H1 (cell line): ENCODE data around the gene ANK2. TPM values are rescaled to one million over a fixed set of nuclear protein-coding genes. Genes with fewer than 3 reads are reported as not detected.
A peak's percentile ranks its signal among the peaks of the same experiment; 100 is the strongest.

Experiments
- CTCF ChIA-PET: fragments of 300-600 bp; sonication (Branson Sonifier 250); formaldehyde crosslinking; loops from one replicate; lab custom pipeline; 2021; ENCODE audit not compliant: partially characterized antibody; lab: Charles Lee
- POLR2A ChIA-PET: fragments of 300-600 bp; sonication (Branson Sonifier 250); formaldehyde crosslinking; loops from one replicate; lab custom pipeline; 2021; ENCODE audit warnings: inconsistent platforms; ENCODE audit not compliant: partially characterized antibody; lab: Charles Lee
- DNase-seq, 2 experiments: peaks; one replicate each; pipeline versions ENCODE4 v3.0.0 to v3.0.0-alpha.2; 2010 to 2022; ENCODE audit warnings: low spot score in 2 of 2, low read depth in 1 of 2, mixed read lengths in 1 of 2
- FAIRE-seq: peaks from 2 replicates; lab custom pipeline; 2011; peaks lifted over from hg19 to GRCh38; lab: Jason Lieb, UNC
- H2AFZ ChIP-seq: 2 replicates; pipeline ENCODE4 v1.8.1; 2012; ENCODE audit warnings: low read length, inconsistent platforms
- H2AK5ac ChIP-seq: 2 replicates; pipeline ENCODE4 v1.6.1; 2013; ENCODE audit warnings: low read depth, low read length
- H2BK120ac ChIP-seq: replicated peaks from 2 replicates; pipeline ENCODE3; 2013; ENCODE audit warnings: low read depth, low read length, inconsistent platforms
- H2BK12ac ChIP-seq: 2 replicates; pipeline ENCODE4 v1.6.1; 2013; ENCODE audit warnings: low read depth, low read length
- H2BK15ac ChIP-seq: 2 replicates; pipeline ENCODE4 v1.6.1; 2013; ENCODE audit warnings: low read length
- H2BK20ac ChIP-seq: 2 replicates; pipeline ENCODE4 v1.6.1; 2013; ENCODE audit warnings: low read length
- H2BK5ac ChIP-seq: 2 replicates; pipeline ENCODE4 v1.6.1; 2013; ENCODE audit warnings: low read depth, low read length
- H3K14ac ChIP-seq: 2 replicates; pipeline ENCODE4 v1.6.1; 2013; ENCODE audit warnings: inconsistent platforms; ENCODE audit not compliant: insufficient read length
- H3K18ac ChIP-seq: 2 replicates; pipeline ENCODE4 v1.6.1; 2013; ENCODE audit warnings: low read length; ENCODE audit errors: extremely low read depth
- H3K23ac ChIP-seq: 2 replicates; pipeline ENCODE4 v1.6.1; 2013; ENCODE audit warnings: inconsistent platforms; ENCODE audit not compliant: insufficient read length
- H3K23me2 ChIP-seq: 2 replicates; pipeline ENCODE4 v1.6.1; 2013; ENCODE audit warnings: low read depth, low read length
- H3K27ac ChIP-seq: 2 replicates; pipeline ENCODE4 v1.6.1; 2011; ENCODE audit warnings: low read depth, low read length, inconsistent platforms
- H3K27me3 ChIP-seq, 4 experiments: replicated peaks in 1 of 4; 1 replicate in 1 of 4; 2 replicates in 3 of 4; pipeline versions ENCODE4 v1.6.1 to v1.8.1; 2011 to 2013; ENCODE audit warnings: low read length in 3 of 4, mild to moderate bottlenecking in 3 of 4, inconsistent platforms in 2 of 4, mixed read lengths in 2 of 4, moderate library complexity in 1 of 4; ENCODE audit not compliant: control insufficient read depth in 3 of 4, insufficient read depth in 3 of 4; ENCODE audit errors: extremely low read depth in 1 of 4
- H3K36me3 ChIP-seq, 4 experiments: 2 replicates each; pipeline versions ENCODE4 v1.6.1 to v1.8.1; 2011 to 2013; ENCODE audit warnings: mild to moderate bottlenecking in 4 of 4, low read length in 3 of 4, moderate library complexity in 2 of 4, control low read depth in 1 of 4, inconsistent platforms in 1 of 4; ENCODE audit not compliant: insufficient read depth in 4 of 4, control insufficient read depth in 2 of 4
- H3K4ac ChIP-seq: replicated peaks from 2 replicates; pipeline ENCODE3; 2013; ENCODE audit warnings: low read length, low read depth, mixed read lengths, inconsistent platforms; ENCODE audit not compliant: insufficient read length
- H3K4me1 ChIP-seq, 4 experiments: replicated peaks in 1 of 4; 1 replicate in 1 of 4; 2 replicates in 3 of 4; pipeline versions ENCODE4 v1.6.1 to v1.8.1; 2011 to 2013; ENCODE audit warnings: low read length in 3 of 4, inconsistent platforms in 2 of 4, mixed read lengths in 1 of 4; ENCODE audit not compliant: insufficient read depth in 4 of 4, control insufficient read depth in 3 of 4
- H3K4me2 ChIP-seq, 2 experiments: 2 replicates each; pipeline versions ENCODE4 v1.6.1 to v1.8.1; 2011 to 2013; ENCODE audit warnings: low read depth in 2 of 2, low read length in 2 of 2, control low read depth in 1 of 2, inconsistent platforms in 1 of 2, mild to moderate bottlenecking in 1 of 2; ENCODE audit not compliant: insufficient read depth in 1 of 2
- H3K4me3 ChIP-seq, 4 experiments: fragments of 200-600, 300-600 bp in 1 of 4; sonication (generic), shearing (Covaris generic), sonication (Bioruptor Twin) in 1 of 4; 2 replicates each; pipeline versions ENCODE4 v1.5.1 to v1.8.1; 2011 to 2016; ENCODE audit warnings: low read length in 4 of 4, low read depth in 3 of 4, control low read depth in 2 of 4, inconsistent platforms in 2 of 4, mild to moderate bottlenecking in 2 of 4, mixed read lengths in 1 of 4, moderate library complexity in 1 of 4; ENCODE audit not compliant: insufficient read depth in 2 of 4; ENCODE audit errors: extremely low read depth in 1 of 4
- H3K56ac ChIP-seq: replicated peaks from 2 replicates; pipeline ENCODE3; 2013; ENCODE audit warnings: low read depth, mild to moderate bottlenecking, mixed read lengths, low read length, inconsistent platforms; ENCODE audit not compliant: insufficient read length
- H3K79me1 ChIP-seq: 2 replicates; pipeline ENCODE4 v1.6.1; 2013; ENCODE audit warnings: low read depth, low read length, control low read depth
- H3K79me2 ChIP-seq, 2 experiments: 2 replicates each; pipeline versions ENCODE4 v1.6.1 to v1.8.1; 2012 to 2013; ENCODE audit warnings: low read length in 2 of 2, mild to moderate bottlenecking in 2 of 2, inconsistent platforms in 1 of 2; ENCODE audit not compliant: insufficient read depth in 2 of 2, control insufficient read depth in 1 of 2
- H3K9ac ChIP-seq, 4 experiments: replicated peaks in 1 of 4; 1 replicate in 1 of 4; 2 replicates in 3 of 4; pipeline versions ENCODE4 v1.6.1 to v1.8.1; 2011 to 2013; ENCODE audit warnings: low read depth in 3 of 4, low read length in 3 of 4, control low read depth in 2 of 4, mild to moderate bottlenecking in 2 of 4, moderate library complexity in 2 of 4, inconsistent platforms in 1 of 4; ENCODE audit errors: extremely low read depth in 1 of 4
- H3K9me3 ChIP-seq, 2 experiments: 2 replicates each; pipeline versions ENCODE4 v1.6.1 to v1.8.1; 2012 to 2013; ENCODE audit warnings: mild to moderate bottlenecking in 2 of 2, moderate library complexity in 2 of 2, control low read depth in 1 of 2, inconsistent platforms in 1 of 2, low read depth in 1 of 2, low read length in 1 of 2, mixed read lengths in 1 of 2; ENCODE audit not compliant: insufficient read depth in 2 of 2
- H4K20me1 ChIP-seq, 2 experiments: replicated peaks in 1 of 2; 2 replicates each; pipeline versions ENCODE3 to v1.8.1; 2011 to 2013; ENCODE audit warnings: inconsistent platforms in 2 of 2, low read length in 2 of 2, mild to moderate bottlenecking in 1 of 2; ENCODE audit not compliant: insufficient read depth in 2 of 2, control insufficient read depth in 1 of 2
- H4K5ac ChIP-seq: 2 replicates; pipeline ENCODE4 v1.6.1; 2013; ENCODE audit warnings: low read length, low read depth, mixed read lengths, inconsistent platforms; ENCODE audit not compliant: insufficient read length
- H4K8ac ChIP-seq: 2 replicates; pipeline ENCODE4 v1.8.0; 2013; ENCODE audit warnings: mild to moderate bottlenecking, moderate library complexity, low read length, inconsistent platforms; ENCODE audit not compliant: insufficient read depth; ENCODE audit errors: extremely low read depth
- H4K91ac ChIP-seq: replicated peaks from 2 replicates; pipeline ENCODE3; 2013; ENCODE audit warnings: low read length, mixed read lengths, inconsistent platforms; ENCODE audit not compliant: insufficient read length
- ASH2L ChIP-seq: fragments of 200-600, 300-600 bp; sonication (generic); IDR thresholded peaks from one replicate; pipeline ENCODE4 v1.7.1; 2017; ENCODE audit warnings: low read length
- BCL11A ChIP-seq, 2 experiments: IDR thresholded peaks; one replicate each; pipeline ENCODE4 v1.6.1; 2011; ENCODE audit warnings: low read depth in 2 of 2, low read length in 2 of 2, mild to moderate bottlenecking in 2 of 2
- SIN3A ChIP-seq, 2 experiments: IDR thresholded peaks in 1 of 2; conservative IDR thresholded peaks in 1 of 2; 2 replicates each; pipeline ENCODE4 v1.6.1; 2011 to 2012; ENCODE audit warnings: low read length in 2 of 2, improper control_type of control experiment in 1 of 2, low read depth in 1 of 2, mild to moderate bottlenecking in 1 of 2
- SP1 ChIP-seq: IDR thresholded peaks from 2 replicates; pipeline ENCODE4 v1.6.1; 2011; ENCODE audit warnings: low read depth, low read length
- TEAD4 ChIP-seq: IDR thresholded peaks from 2 replicates; pipeline ENCODE4 v1.6.1; 2012; ENCODE audit warnings: low read depth, low read length, inconsistent platforms, mixed read lengths
- WGBS, 2 experiments: shearing (Covaris generic) in 1 of 2; methylation state at CpG; one replicate each; pipeline versions ENCODE4 v1.1.6 to v1.1.7; 2013 to 2015; ENCODE audit warnings: low lambda C conversion rate in 2 of 2, mixed read lengths in 2 of 2, inconsistent platforms in 1 of 2, low coverage in 1 of 2, missing lambda C conversion rate in 1 of 2; ENCODE audit not compliant: insufficient replicate concordance in 2 of 2, insufficient coverage in 1 of 2, insufficient read length in 1 of 2; ENCODE audit errors: extremely low coverage in 1 of 2, missing lambda C conversion rate in 1 of 2; 5-methylcytosine and 5-hydroxymethylcytosine counted together
- polyA plus RNA-seq, 7 experiments: library from polyadenylated mRNA; depleted of rRNA in 3 of 7; stranded (reverse) in 5 of 7; unstranded in 2 of 7; fragments of >200 nt in 5 of 7; fragments of 200-250 nt in 2 of 7; gene quantifications; 1 replicate in 5 of 7; 2 replicates in 1 of 7; 4 replicates in 1 of 7; pipeline versions ENCODE4 v1.2.1 to v1.2.3, GENCODE V29; 2011 to 2013; ENCODE audit warnings: missing spikeins in 2 of 7, mixed read lengths in 2 of 7
- total RNA-seq: library from RNA; stranded (reverse); fragmentation: NEBNext Ultra II Directional; extraction: Animal tissue kit (Norgen Biotek cat#: 25700); gene quantifications from 2 replicates; pipeline ENCODE4 v1.2.1, GENCODE V29; 2021

Gene ANK2
- total and polyA plus RNA-seq, 2 of the 8 experiments (the other 6 are each of a cell fraction or from before 2014, with no cell fraction given): 14.2 to 35.1 TPM

GRCh38 chr4:113331811-113332210 is 282.4 kb downstream of the ANK2 start:
- Histone ChIP-seq H3K79me2 (no peaks in the 10 kb centered on the region), H4K20me1 (no peaks in the 10 kb centered on the region), H3K4me2 (peak overlapping the region in 1 of 2 experiments; percentile 25; a peak in 1 of 4 replicates), H3K36me3 (peaks cover 5 to 47% (median 23%) of the 10 kb centered on the region in 4 experiments; a peak in 6 of 8 replicates), H3K4ac (peak overlapping the region; percentile 15), H3K23me2 (no peaks in the 10 kb centered on the region), H3K79me1 (no peaks in the 10 kb centered on the region), H2BK5ac (0 out of 2 replicates have a peak overlapping the region, but pooled peaks have one; percentile 28), H3K9ac (no peak overlapping the region), H3K23ac (no peak overlapping the region), H4K5ac (peak overlapping the region; percentile 18), H2AFZ (no peak overlapping the region), H4K8ac (no peak overlapping the region), H2BK12ac (no peak overlapping the region), H3K18ac (no peak overlapping the region), H4K91ac (peak overlapping the region; percentile 20), H3K27me3 (no peaks in the 10 kb centered on the region), H3K4me3 (no peak overlapping the region), H3K9me3 (no peaks in the 10 kb centered on the region), H3K56ac (no peak overlapping the region), H2BK15ac (no peak overlapping the region), H3K14ac (no peak overlapping the region), H2BK120ac (no peak overlapping the region), H3K27ac (no peak overlapping the region), H2BK20ac (no peak overlapping the region), H3K4me1 (peaks cover 0 to 6% (median 3%) of the 10 kb centered on the region in 4 experiments; a peak in 5 of 7 replicates), H2AK5ac (no peak overlapping the region)
- FAIRE-seq (no peak), DNase-seq (no peak)
- POLR2A ChIA-PET: interaction anchor here (1.3 kb wide), 1 partner anchor 37 kb away, joined by 3 read pairs; no protein-coding TSS in a partner anchor
- 74% methylated on average over 6 of the region's 6 CpGs; no CpG with 5 or more reads in 1 of the 2 experiments for WGBS, 2 experiments
- no peak for TF ChIP-seq SIN3A (conservative IDR thresholded peaks at IDR 0.05 in 1 of 2, IDR thresholded peaks at IDR 0.05 in 1 of 2; ENCODE audit: low read depth in 1 of 2, low read length in 2 of 2)
- peak; percentile 80 for TF ChIP-seq ASH2L
- no peak for TF ChIP-seq BCL11A (IDR thresholded peaks at IDR 0.05; ENCODE audit: low read depth in 2 of 2, low read length in 2 of 2)
- peak; percentile 73 for TF ChIP-seq SP1
- TF ChIP-seq TEAD4: peak; percentile 81
- CTCF ChIA-PET: interaction anchor here (1.2 to 2.0 kb wide), 4 partner anchors 19 to 226 kb away, joined by 3 to 4 read pairs (median 4); no protein-coding TSS in a partner anchor
